ENCODE results near the gene ZNF274.
"Not testable (repeated sequence)": the region's sequence is repeated elsewhere in the genome, so short reads cannot be mapped to it uniquely, and the experiment has no call there.

Gene ZNF274

GRCh38 chr19:58182989-58183816, at the start of gene ZNF274:
Gene ZNF274, plus strand, starts transcription at chr19:58183061. Its CDS starts 905 bp downstream, at chr19:58183966.
- DNase-seq = peak; percentile 59 to 66

GRCh38 chr19:58134244-58134643, 48.6 kb upstream of the ZNF274 start:
- no peak for DNase-seq

- no peak for DNase-seq
These were observed 37.0 kb upstream of the ZNF274 start for GRCh38 chr19:58145849-58146248.

- DNase-seq = not testable (repeated sequence)
These were observed 35.4 kb upstream of the ZNF274 start for GRCh38 chr19:58147475-58147874.

- peak; percentile 78 to 85 for DNase-seq
These were observed 32.4 kb upstream of the ZNF274 start, which contains the start of gene ZNF329 for GRCh38 chr19:58150328-58150921. Gene ZNF329, minus strand, starts transcription at chr19:58150789. Its CDS starts 21,286 bp downstream, at chr19:58129503.

GRCh38 chr19:58153386-58153785, 29.5 kb upstream of the ZNF274 start:
- no peak for DNase-seq

GRCh38 chr19:58154287-58154678, 28.6 kb upstream of the ZNF274 start:
- DNase-seq = peak in 1 of 2 experiments; percentile 12

GRCh38 chr19:58154679-58155648, 27.9 kb upstream of the ZNF274 start:
- DNase-seq = peak; percentile 81 to 85

GRCh38 chr19:58157045-58157728, 25.7 kb upstream of the ZNF274 start:
- no peak for DNase-seq

- no peak for DNase-seq
These were observed 16.6 kb upstream of the ZNF274 start for GRCh38 chr19:58166268-58166667.

- DNase-seq = no peak
These were observed 16.1 kb upstream of the ZNF274 start for GRCh38 chr19:58166708-58167280.

- no peak for DNase-seq
These were observed 12.0 kb upstream of the ZNF274 start for GRCh38 chr19:58170860-58171259.

- peak; percentile 49 to 61 for DNase-seq
These were observed 822 bp upstream of the ZNF274 start for GRCh38 chr19:58181902-58182576.

GRCh38 chr19:58182577-58182988, 278 bp upstream of the ZNF274 start:
- DNase-seq = peak in 1 of 2 experiments; percentile 60

- no peak for DNase-seq
These were observed 955 bp downstream of the ZNF274 start for GRCh38 chr19:58183817-58184215.

- no peak for DNase-seq
These were observed 14.2 kb downstream of the ZNF274 start for GRCh38 chr19:58196901-58197616.

- no peak for DNase-seq
These were observed 21.1 kb downstream of the ZNF274 start for GRCh38 chr19:58203814-58204475.

- no peak for DNase-seq
These were observed 21.7 kb downstream of the ZNF274 start for GRCh38 chr19:58204566-58204965.

- DNase-seq = no peak
These were observed 26.7 kb downstream of the ZNF274 start for GRCh38 chr19:58209577-58209976.
